Hepatocyte (in vitro differentiated cells): Measurements from ENCODE around the gene SOD2.

Source experiments
- CTCF ChIP-seq: fragments of 200-600 bp; sonication (generic); IDR thresholded peaks from 2 replicates; pipeline ENCODE4 v1.5.1; 2016; ENCODE audit warnings: antibody characterized with exemption, mild to moderate bottlenecking; ENCODE audit not compliant: poor library complexity
- EZH2 ChIP-seq: fragments of 200-600 bp; sonication (generic); IDR thresholded peaks from 2 replicates; pipeline ENCODE4 v1.6.1; 2016; ENCODE audit warnings: antibody characterized with exemption, mild to moderate bottlenecking, borderline replicate concordance
- EZH2phosphoT487 ChIP-seq: fragments of 200-600 bp; sonication (generic); IDR thresholded peaks from one replicate; pipeline ENCODE4 v1.6.1; 2018; ENCODE audit warnings: antibody characterized with exemption, mild to moderate bottlenecking, low read depth, moderate library complexity; ENCODE audit not compliant: unreplicated experiment, severe bottlenecking

- TF ChIP-seq CTCF (no peak), EZH2 (no peak), EZH2phosphoT487 (no peak)
Measured at GRCh38 chr6:159687341-159687740, 5.7 kb downstream of the SOD2 start.
